CD4-positive, CD25-positive, alpha-beta regulatory T cell (primary cell): ENCODE measurements around the gene PLEKHM3. TPM values are rescaled to one million over a fixed set of nuclear protein-coding genes. Genes with fewer than 3 reads are reported as not detected.

Experiments used
- ATAC-seq, 2 donors: fragments of 150-1000 bp; cut with Tn5 transposase; one replicate each; pipeline ENCODE4 v1.10.0; 2021; ENCODE audit warnings: low read depth in 2 of 2, moderate number of reproducible peaks in 2 of 2, moderate library complexity in 1 of 2
- DNase-seq, 3 donors: peaks; one replicate each; pipeline versions ENCODE4 v3.0.0 to v3.0.0-alpha.2; 2012 to 2022; ENCODE audit warnings: mixed read lengths in 1 of 3
- H3K27ac ChIP-seq: one replicate; pipeline ENCODE4 v1.7.0; 2013; ENCODE audit warnings: mild to moderate bottlenecking, low read length; ENCODE audit not compliant: insufficient read depth, poor library complexity, severe bottlenecking
- H3K27me3 ChIP-seq: one replicate; pipeline ENCODE4 v1.7.0; 2013; ENCODE audit warnings: low read length; ENCODE audit not compliant: control insufficient read depth, insufficient read depth
- H3K36me3 ChIP-seq: one replicate; pipeline ENCODE4 v1.7.0; 2013; ENCODE audit warnings: mild to moderate bottlenecking, low read length, moderate library complexity; ENCODE audit not compliant: control insufficient read depth, insufficient read depth
- H3K4me1 ChIP-seq: 2 replicates; pipeline ENCODE4 v1.7.0; 2013; ENCODE audit warnings: mild to moderate bottlenecking, low read length; ENCODE audit not compliant: insufficient read depth, control insufficient read depth, poor library complexity, severe bottlenecking
- H3K4me3 ChIP-seq: one replicate; pipeline ENCODE4 v1.7.0; 2013; ENCODE audit warnings: low read depth, mild to moderate bottlenecking, low read length, moderate library complexity
- H3K9me3 ChIP-seq, 2 experiments: 1 replicate in 1 of 2; 2 replicates in 1 of 2; pipeline ENCODE4 v1.7.0; 2013; ENCODE audit warnings: low read length in 2 of 2, mild to moderate bottlenecking in 1 of 2, moderate library complexity in 1 of 2; ENCODE audit not compliant: control insufficient read depth in 2 of 2
- H3K27ac Mint-ChIP-seq, 3 donors: one replicate each; pipeline ENCODE4 v1.8.0; 2020 to 2022; ENCODE audit warnings: mild to moderate bottlenecking in 3 of 3, mixed read lengths in 3 of 3, moderate library complexity in 2 of 3
- H3K27me3 Mint-ChIP-seq: one replicate; pipeline ENCODE4 v1.8.0; 2022; ENCODE audit warnings: mild to moderate bottlenecking, mixed read lengths
- H3K36me3 Mint-ChIP-seq: one replicate; pipeline ENCODE4 v1.8.0; 2020; ENCODE audit warnings: mixed read lengths
- H3K4me1 Mint-ChIP-seq, 4 donors: one replicate each; pipeline ENCODE4 v1.8.0; 2020 to 2022; ENCODE audit warnings: mixed read lengths in 4 of 4, mild to moderate bottlenecking in 1 of 4
- H3K4me3 Mint-ChIP-seq, 4 donors: one replicate each; pipeline ENCODE4 v1.8.0; 2020 to 2022; ENCODE audit warnings: mild to moderate bottlenecking in 4 of 4, mixed read lengths in 4 of 4, moderate library complexity in 3 of 4
- H3K9me3 Mint-ChIP-seq, 7 donors: one replicate each; pipeline ENCODE4 v1.8.0; 2020 to 2022; ENCODE audit warnings: mixed read lengths in 7 of 7, mild to moderate bottlenecking in 3 of 7, moderate library complexity in 2 of 7
- polyA plus RNA-seq, 4 donors: library from polyadenylated mRNA; unstranded; fragments of 300-500 nt; fragmentation: Illumina TruSeq; gene quantifications; one replicate each; pipeline ENCODE4 v1.2.3, GENCODE V29; 2021
- total RNA-seq: library from RNA; stranded (reverse); gene quantifications from one replicate; pipeline ENCODE4 v1.2.3, GENCODE V29; 2022

PLEKHM3 gene
- total and polyA plus RNA-seq, 5 donors from 2014 or later: 2.7 to 15.1 (median 3.4) TPM

DNA sequence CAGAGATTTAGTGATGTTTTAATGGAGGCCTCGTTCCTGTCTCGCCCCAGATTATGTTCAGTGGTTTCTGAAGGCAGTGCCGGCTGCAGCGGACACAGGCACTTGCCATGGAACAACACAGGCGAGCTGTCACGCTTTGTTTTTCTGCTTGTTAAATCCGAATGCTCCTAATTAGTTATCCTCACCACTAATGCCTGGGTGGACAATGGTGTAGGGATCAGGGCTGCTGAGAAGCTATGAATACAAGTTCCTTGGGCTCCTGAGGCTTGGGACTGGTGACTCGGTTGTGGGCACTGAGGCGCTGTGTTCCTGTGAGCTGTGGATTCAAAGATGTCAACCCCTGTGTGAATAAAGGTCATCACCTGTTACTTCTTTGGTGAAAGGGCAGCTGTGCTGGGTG lies 123.5 kb downstream of the PLEKHM3 start:
- H3K27ac ChIP-seq: no peak overlapping the region
- ATAC-seq (no peak), DNase-seq (no peak)
- H3K36me3 ChIP-seq: peaks cover 11% of the 10 kb centered on the region
- peaks cover 0 to 1% (median 0%) of the 10 kb centered on the region in 7 donors for H3K9me3 Mint-ChIP-seq
- no peak overlapping the region for H3K4me3 ChIP-seq
- H3K27me3 ChIP-seq: no peaks in the 10 kb centered on the region
- peaks cover 44% of the 10 kb centered on the region for H3K36me3 Mint-ChIP-seq
- no peaks in the 10 kb centered on the region for H3K4me1 Mint-ChIP-seq
- H3K4me1 ChIP-seq: no peaks in the 10 kb centered on the region
- H3K27me3 Mint-ChIP-seq: no peaks in the 10 kb centered on the region
- H3K27ac Mint-ChIP-seq: no peak overlapping the region
- H3K9me3 ChIP-seq: no peaks in the 10 kb centered on the region
- no peak overlapping the region for H3K4me3 Mint-ChIP-seq

DNA sequence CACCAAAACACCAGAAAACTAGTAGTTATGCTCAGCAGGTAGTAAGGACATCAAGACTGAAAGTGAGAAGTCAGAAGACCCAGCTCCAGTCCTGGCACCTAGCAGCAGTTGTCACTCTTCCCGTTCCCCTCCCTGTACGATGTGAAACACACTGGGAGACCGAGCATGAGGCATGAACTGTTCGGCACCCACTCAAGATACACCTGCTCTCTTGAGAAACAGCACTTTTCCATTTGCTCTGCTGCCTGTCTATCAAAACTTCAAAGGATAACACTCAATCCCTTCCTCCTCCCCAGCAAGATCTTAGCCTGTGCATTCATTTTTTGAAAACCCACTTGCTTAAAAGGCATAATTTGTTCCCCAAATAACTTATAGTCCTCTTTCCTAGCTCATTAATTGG lies 123.9 kb downstream of the PLEKHM3 start:
- Mint-ChIP-seq H3K27me3 (no peaks in the 10 kb centered on the region), H3K36me3 (peaks cover 44% of the 10 kb centered on the region), H3K4me1 (no peaks in the 10 kb centered on the region), H3K27ac (no peak overlapping the region), H3K9me3 (peaks cover 0 to 1% (median 0%) of the 10 kb centered on the region in 7 donors), H3K4me3 (no peak overlapping the region)
- Histone ChIP-seq H3K4me3 (no peak overlapping the region), H3K27me3 (no peaks in the 10 kb centered on the region), H3K4me1 (no peaks in the 10 kb centered on the region), H3K9me3 (no peaks in the 10 kb centered on the region), H3K36me3 (peaks cover 11% of the 10 kb centered on the region), H3K27ac (no peak overlapping the region)
- ATAC-seq (no peak), DNase-seq (no peak)

DNA sequence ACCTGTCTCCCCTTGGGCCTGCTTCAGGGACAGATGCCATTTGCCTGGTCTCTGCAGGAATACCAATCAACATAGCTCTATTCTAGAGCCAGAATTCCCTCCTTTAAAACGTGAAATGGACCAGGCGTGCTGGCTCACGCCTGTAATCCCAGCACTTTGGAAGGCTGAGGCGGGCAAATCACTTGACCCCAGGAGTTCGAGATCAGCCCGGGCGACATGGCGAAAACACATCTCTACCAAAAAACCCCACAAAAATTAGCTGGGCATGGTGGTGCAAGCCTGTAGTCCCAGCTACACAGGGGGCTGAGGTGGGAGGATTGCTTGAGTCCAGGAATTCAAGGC lies 127.0 kb downstream of the PLEKHM3 start:
- DNase-seq (no peak), ATAC-seq (no peak)
- H3K9me3 ChIP-seq: no peaks in the 10 kb centered on the region
- H3K9me3 Mint-ChIP-seq: peaks cover 0 to 1% (median 0%) of the 10 kb centered on the region in 7 donors
- no peaks in the 10 kb centered on the region for H3K27me3 Mint-ChIP-seq
- peaks cover 0 to 4% (median 0%) of the 10 kb centered on the region in 4 donors for H3K4me1 Mint-ChIP-seq
- peaks cover 29% of the 10 kb centered on the region for H3K36me3 Mint-ChIP-seq
- H3K27me3 ChIP-seq: no peaks in the 10 kb centered on the region
- H3K27ac Mint-ChIP-seq: no peak overlapping the region
- no peak overlapping the region for H3K4me3 Mint-ChIP-seq
- H3K4me3 ChIP-seq: no peak overlapping the region
- peaks cover 11% of the 10 kb centered on the region for H3K36me3 ChIP-seq
- no peak overlapping the region for H3K27ac ChIP-seq
- H3K4me1 ChIP-seq: no peaks in the 10 kb centered on the region

DNA sequence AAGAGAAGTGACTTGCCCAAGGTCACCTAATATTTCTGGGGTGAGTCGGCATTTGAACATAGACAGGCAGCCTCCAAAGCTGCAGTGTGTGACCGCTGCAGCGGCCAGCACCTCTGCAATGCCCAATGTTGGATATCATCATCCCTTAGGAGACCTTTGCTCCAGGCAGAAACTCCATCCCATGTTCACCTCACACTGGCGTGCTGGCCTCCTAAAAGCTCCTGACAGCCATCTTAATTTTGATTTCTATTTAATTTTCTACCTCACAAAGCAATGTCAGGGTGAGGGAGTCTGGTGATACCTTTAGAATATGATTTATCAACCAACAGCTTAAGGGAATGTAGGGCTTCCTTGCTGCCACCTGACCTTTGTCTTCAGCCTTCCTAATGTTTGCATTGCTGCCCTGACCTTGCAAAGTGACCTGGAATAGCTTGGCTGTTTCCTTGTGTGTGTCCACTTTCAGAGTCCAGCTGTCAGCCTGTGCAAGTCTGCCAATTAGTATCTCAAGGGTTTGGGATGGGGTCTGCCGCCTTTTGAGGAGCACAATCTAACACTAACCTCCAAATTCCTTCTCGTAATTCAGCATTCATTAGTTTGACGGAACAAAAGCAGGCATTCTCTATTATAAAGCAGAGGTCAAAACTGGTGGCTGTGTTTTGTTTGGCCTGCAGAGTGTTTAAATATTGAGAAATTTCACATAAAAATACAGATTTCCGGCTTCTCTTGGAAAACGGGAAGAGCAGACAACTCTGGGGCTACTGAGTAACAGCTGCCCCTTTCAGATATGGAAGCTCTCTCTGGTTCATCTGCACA lies 127.6 kb downstream of the PLEKHM3 start:
- no peak overlapping the region for H3K27ac Mint-ChIP-seq
- H3K4me1 Mint-ChIP-seq: peaks cover 0 to 5% (median 0%) of the 10 kb centered on the region in 4 donors
- ATAC-seq (no peak), DNase-seq (no peak)
- H3K27ac ChIP-seq: no peak overlapping the region
- no peak overlapping the region for H3K4me3 ChIP-seq
- peaks cover 0 to 1% (median 0%) of the 10 kb centered on the region in 7 donors for H3K9me3 Mint-ChIP-seq
- peaks cover 11% of the 10 kb centered on the region for H3K36me3 ChIP-seq
- no peaks in the 10 kb centered on the region for H3K27me3 ChIP-seq
- no peaks in the 10 kb centered on the region for H3K9me3 ChIP-seq
- no peaks in the 10 kb centered on the region for H3K27me3 Mint-ChIP-seq
- no peaks in the 10 kb centered on the region for H3K4me1 ChIP-seq
- H3K36me3 Mint-ChIP-seq: peaks cover 26% of the 10 kb centered on the region
- no peak overlapping the region for H3K4me3 Mint-ChIP-seq

DNA sequence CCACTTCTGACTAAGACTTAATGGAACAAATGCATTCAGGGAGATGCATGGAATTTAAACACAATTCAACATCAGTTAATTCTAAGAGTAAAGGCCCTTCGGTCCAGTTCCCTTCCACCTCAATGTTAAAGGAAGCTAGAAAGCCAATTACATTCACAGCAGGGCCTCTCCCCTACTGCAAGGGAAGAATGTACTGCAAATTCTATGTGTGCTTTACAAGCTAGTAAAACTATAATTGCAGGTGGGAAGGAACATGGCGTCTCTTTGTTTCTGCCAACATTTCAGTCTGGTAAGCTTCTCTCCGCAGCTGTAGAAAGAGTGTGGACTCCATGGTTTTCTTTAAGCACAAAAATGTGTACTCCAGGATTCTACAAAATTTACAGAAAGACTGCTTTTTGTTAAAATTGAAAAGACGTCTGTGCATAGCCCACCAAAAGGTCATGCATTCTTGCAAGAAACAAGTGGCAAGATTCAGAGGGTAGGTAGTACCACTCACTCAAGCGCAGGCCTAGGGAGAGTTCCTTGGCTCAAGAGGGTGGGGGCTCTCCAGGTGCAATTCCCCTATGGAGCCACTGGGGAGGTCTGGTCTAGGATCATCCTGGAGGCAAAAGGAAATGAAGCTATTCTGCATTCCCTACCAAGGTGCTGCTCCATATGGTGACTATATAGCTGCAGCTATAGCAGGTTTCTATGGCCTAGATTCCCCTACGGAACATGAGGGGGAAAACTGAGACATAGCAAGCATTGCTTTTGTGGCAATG lies 128.6 kb downstream of the PLEKHM3 start:
- H3K27ac ChIP-seq: no peak overlapping the region
- H3K27me3 ChIP-seq: no peaks in the 10 kb centered on the region
- Mint-ChIP-seq H3K27ac (no peak overlapping the region), H3K27me3 (no peaks in the 10 kb centered on the region), H3K4me3 (no peak overlapping the region), H3K4me1 (peaks cover 0 to 5% (median 0%) of the 10 kb centered on the region in 4 donors), H3K9me3 (no peaks in the 10 kb centered on the region), H3K36me3 (peaks cover 27% of the 10 kb centered on the region)
- H3K4me1 ChIP-seq: no peaks in the 10 kb centered on the region
- DNase-seq (no peak), ATAC-seq (no peak)
- H3K9me3 ChIP-seq: no peaks in the 10 kb centered on the region
- no peak overlapping the region for H3K4me3 ChIP-seq
- peaks cover 11% of the 10 kb centered on the region for H3K36me3 ChIP-seq

DNA sequence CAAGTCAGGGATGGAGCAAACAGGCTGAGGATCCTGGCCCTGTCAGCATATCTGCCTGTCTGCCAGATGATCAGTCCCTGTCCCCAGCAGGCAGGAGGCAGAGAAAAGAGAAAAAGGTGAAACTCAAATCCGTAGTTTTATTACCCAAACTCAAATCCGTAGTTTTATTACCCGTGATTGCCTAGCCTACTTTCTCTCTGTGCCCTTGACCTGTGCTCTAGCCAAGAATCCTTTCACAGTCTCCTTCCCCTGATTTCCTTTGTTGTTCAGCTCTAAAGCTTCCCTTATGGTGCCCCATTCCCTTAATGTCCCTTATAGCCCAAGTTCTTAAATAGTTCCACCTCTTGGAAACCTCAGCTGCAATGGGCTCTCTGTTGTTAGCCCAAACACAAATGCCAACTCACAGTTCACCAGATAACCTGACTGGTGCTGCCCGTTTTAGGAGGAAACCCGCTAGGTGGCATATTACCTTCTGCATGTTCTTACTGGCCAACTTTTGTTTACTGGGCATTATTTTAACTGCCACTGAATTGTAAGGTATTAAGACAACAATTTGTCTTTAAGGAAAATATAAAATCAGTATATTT lies 130.0 kb downstream of the PLEKHM3 start:
- no peak overlapping the region for H3K4me3 Mint-ChIP-seq
- no peaks in the 10 kb centered on the region for H3K27me3 Mint-ChIP-seq
- Histone ChIP-seq H3K36me3 (peaks cover 4% of the 10 kb centered on the region), H3K27me3 (no peaks in the 10 kb centered on the region), H3K27ac (no peak overlapping the region), H3K4me3 (no peak overlapping the region), H3K9me3 (no peaks in the 10 kb centered on the region), H3K4me1 (no peaks in the 10 kb centered on the region)
- peaks cover 15% of the 10 kb centered on the region for H3K36me3 Mint-ChIP-seq
- no peak overlapping the region for H3K27ac Mint-ChIP-seq
- peaks cover 0 to 5% (median 0%) of the 10 kb centered on the region in 4 donors for H3K4me1 Mint-ChIP-seq
- H3K9me3 Mint-ChIP-seq: no peaks in the 10 kb centered on the region
- ATAC-seq (no peak), DNase-seq (no peak)

DNA sequence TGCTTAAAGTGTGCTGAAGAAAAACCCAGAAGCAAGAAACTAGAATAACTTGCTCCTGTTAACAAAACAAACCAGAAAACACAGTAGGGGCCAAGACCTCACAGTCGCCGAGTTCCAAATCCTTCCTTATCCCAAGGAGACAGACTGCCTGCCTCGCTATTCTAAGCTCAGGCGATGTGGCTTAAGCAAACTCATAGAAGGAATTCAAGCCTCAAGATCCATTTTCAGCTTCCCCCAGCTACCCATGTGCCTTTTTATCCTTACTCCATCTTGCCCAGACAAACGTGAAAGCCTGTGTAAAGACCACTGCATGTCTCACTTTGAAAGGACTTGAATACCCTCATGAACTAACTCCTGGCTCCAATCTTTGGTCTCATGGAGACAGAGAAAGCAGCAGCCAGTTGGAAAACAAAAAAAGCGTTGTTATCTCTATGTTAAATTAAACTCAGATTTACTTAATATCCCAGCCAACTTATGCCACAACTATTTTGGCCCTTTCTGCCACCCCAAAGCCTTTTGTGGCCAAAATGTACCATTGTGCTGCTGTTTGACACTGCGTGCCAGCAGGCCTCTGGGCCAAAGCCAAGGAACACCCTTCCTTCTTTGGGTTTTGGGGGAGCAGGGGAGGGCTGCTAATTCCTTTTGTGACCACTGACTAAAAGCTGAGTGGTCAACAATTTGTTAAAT lies 132.5 kb downstream of the PLEKHM3 start:
- Mint-ChIP-seq H3K9me3 (no peaks in the 10 kb centered on the region), H3K27ac (no peak overlapping the region), H3K36me3 (peaks cover 3% of the 10 kb centered on the region), H3K4me3 (no peak overlapping the region), H3K4me1 (peaks cover 0 to 7% (median 0%) of the 10 kb centered on the region in 4 donors), H3K27me3 (no peaks in the 10 kb centered on the region)
- Histone ChIP-seq H3K4me1 (no peaks in the 10 kb centered on the region), H3K27me3 (no peaks in the 10 kb centered on the region), H3K27ac (no peak overlapping the region), H3K9me3 (no peaks in the 10 kb centered on the region), H3K4me3 (no peak overlapping the region), H3K36me3 (no peaks in the 10 kb centered on the region)
- ATAC-seq (no peak), DNase-seq (no peak)
